ENCODE measurements around the gene HSPB8. TPM values are rescaled to one million over a fixed set of nuclear protein-coding genes. Genes with fewer than 3 reads are reported as not detected.

HSPB8 gene
- total RNA-seq, 4 donors from 2014 or later, result 85.3 to 139 (median 107) TPM

GRCh38 chr12:119179335-119180021 lies 747 bp downstream of the HSPB8 start:
- no peak for TF ChIP-seq CTCF (IDR thresholded peaks at IDR 0.05)
- TF ChIP-seq POLR2A (IDR thresholded peaks at IDR 0.05), result no peak
- 26 to 27% methylated on average over 17 to 18 of the region's 18 CpGs for WGBS, 2 donors
- intact Hi-C loops (cut with DNase I; ENCODE audit: low total_unique reads), result no loop called here
- no peak for DNase-seq (ENCODE audit: low spot score in 2 of 2)
- H3K4me3 ChIP-seq (ENCODE audit: low read depth, poor library complexity, severe bottlenecking), result peak overlapping the region; percentile 17

- intact Hi-C loops (cut with DNase I; ENCODE audit: low total_unique reads), result no loop called here
- no peak overlapping the region for H3K4me3 ChIP-seq (ENCODE audit: low read depth, poor library complexity, severe bottlenecking)
- DNase-seq (ENCODE audit: low spot score in 2 of 2), result peak; percentile 60 to 92
- TF ChIP-seq CTCF (IDR thresholded peaks at IDR 0.05), result no peak
- no peak for TF ChIP-seq POLR2A (IDR thresholded peaks at IDR 0.05)
- 23 to 25% methylated on average over 7 of the region's 7 CpGs for WGBS, 2 donors
These were observed 1.8 kb downstream of the HSPB8 start for GRCh38 chr12:119180380-119181040.

- intact Hi-C loops (cut with DNase I; ENCODE audit: low total_unique reads), result no loop called here
- DNase-seq (ENCODE audit: low spot score in 2 of 2), result no peak
- 72 to 81% methylated on average over 2 of the region's 2 CpGs for WGBS, 2 donors
- no peak overlapping the region for H3K4me3 ChIP-seq (ENCODE audit: low read depth, poor library complexity, severe bottlenecking)
- no peak for TF ChIP-seq POLR2A (IDR thresholded peaks at IDR 0.05)
- TF ChIP-seq CTCF (IDR thresholded peaks at IDR 0.05), result no peak
These were observed 2.5 kb downstream of the HSPB8 start for GRCh38 chr12:119181202-119181601.

- 69 to 71% methylated on average over 3 of the region's 3 CpGs for WGBS, 2 donors
- no peak for DNase-seq (ENCODE audit: low spot score in 2 of 2)
- intact Hi-C loops (cut with DNase I; ENCODE audit: low total_unique reads), result no loop called here
- TF ChIP-seq POLR2A (IDR thresholded peaks at IDR 0.05) (no peak), CTCF (IDR thresholded peaks at IDR 0.05) (no peak)
- no peak overlapping the region for H3K4me3 ChIP-seq (ENCODE audit: low read depth, poor library complexity, severe bottlenecking)
These were observed 3.2 kb downstream of the HSPB8 start for GRCh38 chr12:119181944-119182343.

GRCh38 chr12:119182701-119183493 lies 4.2 kb downstream of the HSPB8 start:
- TF ChIP-seq CTCF (IDR thresholded peaks at IDR 0.05), result no peak
- no peak for TF ChIP-seq POLR2A (IDR thresholded peaks at IDR 0.05)
- H3K4me3 ChIP-seq (ENCODE audit: low read depth, poor library complexity, severe bottlenecking), result no peak overlapping the region
- WGBS, 2 donors, result 69 to 71% methylated on average over 5 of the region's 5 CpGs
- intact Hi-C loops (cut with DNase I; ENCODE audit: low total_unique reads), result no loop called here
- DNase-seq (ENCODE audit: low spot score in 2 of 2), result no peak

All from lower leg skin (tissue), 4 donors.